Measurements from ENCODE around the gene GBF1. TPM values are rescaled to one million over a fixed set of nuclear protein-coding genes. Genes with fewer than 3 reads are reported as not detected.

The GBF1 gene
- total RNA-seq, 1 experiment from 2014 or later: 50.6 TPM

GRCh38 chr10:102287538-102287937 lies 42.2 kb downstream of the GBF1 start:
- intact Hi-C loops (cut with micrococcal nuclease): no loop called here
- DNase-seq (ENCODE audit: unreplicated experiment): no peak
- no peaks in the 10 kb centered on the region for H3K9me3 Mint-ChIP-seq (ENCODE audit: unreplicated experiment)
- H3K27me3 Mint-ChIP-seq (ENCODE audit: insufficient read depth, unreplicated experiment): no peaks in the 10 kb centered on the region
- ChIA-PET POLR2A (no interaction called here), CTCF (interaction anchor here (0.6 to 1.3 kb wide), 4 partner anchors 9 to 118 kb away, joined by 3 to 4 read pairs (median 4); no protein-coding TSS in a partner anchor)
- peaks cover 21% of the 10 kb centered on the region for H3K36me3 Mint-ChIP-seq (ENCODE audit: insufficient read depth, unreplicated experiment)
- TF ChIP-seq, protein P1, sequence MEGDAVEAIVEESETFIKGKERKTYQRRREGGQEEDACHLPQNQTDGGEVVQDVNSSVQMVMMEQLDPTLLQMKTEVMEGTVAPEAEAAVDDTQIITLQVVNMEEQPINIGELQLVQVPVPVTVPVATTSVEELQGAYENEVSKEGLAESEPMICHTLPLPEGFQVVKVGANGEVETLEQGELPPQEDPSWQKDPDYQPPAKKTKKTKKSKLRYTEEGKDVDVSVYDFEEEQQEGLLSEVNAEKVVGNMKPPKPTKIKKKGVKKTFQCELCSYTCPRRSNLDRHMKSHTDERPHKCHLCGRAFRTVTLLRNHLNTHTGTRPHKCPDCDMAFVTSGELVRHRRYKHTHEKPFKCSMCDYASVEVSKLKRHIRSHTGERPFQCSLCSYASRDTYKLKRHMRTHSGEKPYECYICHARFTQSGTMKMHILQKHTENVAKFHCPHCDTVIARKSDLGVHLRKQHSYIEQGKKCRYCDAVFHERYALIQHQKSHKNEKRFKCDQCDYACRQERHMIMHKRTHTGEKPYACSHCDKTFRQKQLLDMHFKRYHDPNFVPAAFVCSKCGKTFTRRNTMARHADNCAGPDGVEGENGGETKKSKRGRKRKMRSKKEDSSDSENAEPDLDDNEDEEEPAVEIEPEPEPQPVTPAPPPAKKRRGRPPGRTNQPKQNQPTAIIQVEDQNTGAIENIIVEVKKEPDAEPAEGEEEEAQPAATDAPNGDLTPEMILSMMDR (IDR thresholded peaks at IDR 0.05; ENCODE audit: unreplicated experiment): no peak
- no TSS peak for BruUV-seq (replicated peaks)
- H3K27ac Mint-ChIP-seq (ENCODE audit: low read depth, unreplicated experiment): no peak overlapping the region
- H3K4me3 Mint-ChIP-seq (ENCODE audit: unreplicated experiment): no peak overlapping the region
- peaks cover 13% of the 10 kb centered on the region for H3K4me1 Mint-ChIP-seq (ENCODE audit: insufficient read depth, unreplicated experiment)

DNA sequence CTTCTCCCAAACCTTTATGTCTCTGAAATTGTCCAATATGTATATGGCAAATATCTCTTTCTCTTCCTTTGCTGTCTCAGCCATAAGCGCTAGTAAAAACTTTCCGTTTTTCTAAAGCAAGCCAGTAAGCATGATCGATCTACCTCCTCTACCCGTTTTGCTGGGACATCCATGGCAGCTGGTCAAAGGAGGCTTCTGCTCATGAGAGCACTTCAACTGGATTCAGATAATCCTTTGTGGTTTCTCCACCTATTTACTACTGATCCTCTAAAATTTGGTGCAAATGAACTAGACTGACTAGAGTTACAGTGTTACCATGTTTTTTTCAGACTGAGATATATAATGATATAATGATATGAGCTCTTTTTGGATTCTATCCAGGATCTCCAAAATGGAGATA lies 42.7 kb downstream of the GBF1 start:
- Mint-ChIP-seq H3K4me3 (ENCODE audit: unreplicated experiment) (no peak overlapping the region), H3K9me3 (ENCODE audit: unreplicated experiment) (no peaks in the 10 kb centered on the region)
- CTCF ChIA-PET: interaction anchor here (0.6 to 1.3 kb wide), 5 partner anchors 10 to 118 kb away, joined by 3 to 4 read pairs (median 3); no protein-coding TSS in a partner anchor

GRCh38 chr10:102289356-102289755 lies 44.0 kb downstream of the GBF1 start:
- Mint-ChIP-seq H3K36me3 (ENCODE audit: insufficient read depth, unreplicated experiment) (peaks cover 16% of the 10 kb centered on the region), H3K27ac (ENCODE audit: low read depth, unreplicated experiment) (no peak overlapping the region), H3K9me3 (ENCODE audit: unreplicated experiment) (no peaks in the 10 kb centered on the region), H3K4me3 (ENCODE audit: unreplicated experiment) (no peak overlapping the region), H3K4me1 (ENCODE audit: insufficient read depth, unreplicated experiment) (no peaks in the 10 kb centered on the region), H3K27me3 (ENCODE audit: insufficient read depth, unreplicated experiment) (no peaks in the 10 kb centered on the region)
- DNase-seq (ENCODE audit: unreplicated experiment): no peak
- TF ChIP-seq, protein P1 (IDR thresholded peaks at IDR 0.05; ENCODE audit: unreplicated experiment): no peak
- ChIA-PET POLR2A (interaction anchor here (1.0 to 1.2 kb wide), 2 partner anchors 21 to 44 kb away, joined by 3 read pairs; partner anchors contain the start of gene GBF1), CTCF (interaction anchor here (0.6 to 0.9 kb wide), 3 partner anchors 59 to 155 kb away, joined by 3 read pairs; no protein-coding TSS in a partner anchor)
- no TSS peak for BruUV-seq (replicated peaks)
- intact Hi-C loops (cut with micrococcal nuclease): no loop called here

More for the DNA sequence above, 42.7 kb downstream of the GBF1 start:
- DNase-seq (ENCODE audit: unreplicated experiment): no peak
- Mint-ChIP-seq H3K36me3 (ENCODE audit: insufficient read depth, unreplicated experiment) (peaks cover 21% of the 10 kb centered on the region), H3K27ac (ENCODE audit: low read depth, unreplicated experiment) (no peak overlapping the region), H3K4me1 (ENCODE audit: insufficient read depth, unreplicated experiment) (peaks cover 8% of the 10 kb centered on the region), H3K27me3 (ENCODE audit: insufficient read depth, unreplicated experiment) (no peaks in the 10 kb centered on the region)
- TF ChIP-seq, protein P1 (IDR thresholded peaks at IDR 0.05; ENCODE audit: unreplicated experiment): no peak
- POLR2A ChIA-PET: no interaction called here
- no TSS peak for BruUV-seq (replicated peaks)
- intact Hi-C loops (cut with micrococcal nuclease): no loop called here

GRCh38 chr10:102289840-102290239 lies 44.5 kb downstream of the GBF1 start:
- ChIA-PET POLR2A (interaction anchor here (1.2 kb wide), 1 partner anchor 22 kb away, joined by 3 read pairs; no protein-coding TSS in a partner anchor), CTCF (interaction anchor here (0.7 kb wide), 1 partner anchor 92 kb away, joined by 3 read pairs; no protein-coding TSS in a partner anchor)
- H3K4me1 Mint-ChIP-seq (ENCODE audit: insufficient read depth, unreplicated experiment): no peaks in the 10 kb centered on the region
- no TSS peak for BruUV-seq (replicated peaks)
- no peaks in the 10 kb centered on the region for H3K27me3 Mint-ChIP-seq (ENCODE audit: insufficient read depth, unreplicated experiment)
- no peak overlapping the region for H3K4me3 Mint-ChIP-seq (ENCODE audit: unreplicated experiment)
- intact Hi-C loops (cut with micrococcal nuclease): no loop called here
- TF ChIP-seq, protein P1 (IDR thresholded peaks at IDR 0.05; ENCODE audit: unreplicated experiment): no peak
- peaks cover 16% of the 10 kb centered on the region for H3K36me3 Mint-ChIP-seq (ENCODE audit: insufficient read depth, unreplicated experiment)
- H3K9me3 Mint-ChIP-seq (ENCODE audit: unreplicated experiment): no peaks in the 10 kb centered on the region
- no peak for DNase-seq (ENCODE audit: unreplicated experiment)
- H3K27ac Mint-ChIP-seq (ENCODE audit: low read depth, unreplicated experiment): no peak overlapping the region
